ENCODE data around the gene AHCTF1.
"Not testable (repeated sequence)": the region's sequence is repeated elsewhere in the genome, so short reads cannot be mapped to it uniquely, and the experiment has no call there.

The AHCTF1 gene

GRCh38 chr1:246916026-246916923 lies 15.5 kb downstream of the AHCTF1 start:
- DNase-seq: not testable (repeated sequence)

- DNase-seq: no peak
Observed at GRCh38 chr1:246907472-246907871, 24.3 kb downstream of the AHCTF1 start.

DNA sequence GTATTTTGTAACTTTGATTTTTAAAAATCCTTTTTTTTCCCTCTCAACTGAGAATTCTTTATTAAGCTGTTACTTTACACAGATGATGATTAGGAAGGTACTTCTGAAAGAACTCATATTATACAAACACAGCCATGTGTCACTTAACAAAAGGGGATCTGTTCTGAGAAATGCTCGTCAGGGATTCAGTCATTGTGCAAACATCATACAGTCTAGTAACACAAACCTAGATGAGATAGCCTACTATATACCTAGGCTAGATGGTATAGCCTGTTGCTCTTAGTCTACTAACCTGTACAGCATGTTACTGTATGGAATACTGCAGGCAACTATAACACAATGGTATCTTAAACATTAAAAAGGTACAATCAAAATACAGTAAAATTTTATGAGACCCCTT lies 24.9 kb downstream of the AHCTF1 start:
- no peak for DNase-seq

- DNase-seq: no peak
Observed at GRCh38 chr1:246901874-246902273, 29.9 kb downstream of the AHCTF1 start.

DNA sequence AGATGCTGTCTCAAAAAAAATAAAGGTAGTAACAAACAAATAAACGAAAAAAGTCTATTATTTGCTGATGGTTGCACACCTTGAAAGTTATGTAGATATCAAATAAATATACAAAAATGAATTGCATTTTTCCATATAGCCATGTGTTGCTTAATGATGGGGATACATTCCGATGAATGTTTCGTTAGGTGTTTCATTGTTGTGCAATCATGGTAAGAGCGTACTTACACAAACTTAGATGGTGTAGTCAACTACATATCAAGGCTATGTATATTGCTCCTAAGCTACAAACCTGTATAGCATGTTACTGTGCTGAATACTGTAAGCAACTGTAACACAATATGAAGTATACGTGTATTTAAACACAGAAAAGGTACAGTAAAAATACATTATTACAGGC lies 34.4 kb downstream of the AHCTF1 start:
- no peak for DNase-seq

GRCh38 chr1:246893191-246893939 lies 38.4 kb downstream of the AHCTF1 start:
- DNase-seq: no peak

GRCh38 chr1:246891105-246891504 lies 40.6 kb downstream of the AHCTF1 start:
- DNase-seq: no peak

- DNase-seq: no peak
Observed at GRCh38 chr1:246888522-246888921, 43.2 kb downstream of the AHCTF1 start.

DNA sequence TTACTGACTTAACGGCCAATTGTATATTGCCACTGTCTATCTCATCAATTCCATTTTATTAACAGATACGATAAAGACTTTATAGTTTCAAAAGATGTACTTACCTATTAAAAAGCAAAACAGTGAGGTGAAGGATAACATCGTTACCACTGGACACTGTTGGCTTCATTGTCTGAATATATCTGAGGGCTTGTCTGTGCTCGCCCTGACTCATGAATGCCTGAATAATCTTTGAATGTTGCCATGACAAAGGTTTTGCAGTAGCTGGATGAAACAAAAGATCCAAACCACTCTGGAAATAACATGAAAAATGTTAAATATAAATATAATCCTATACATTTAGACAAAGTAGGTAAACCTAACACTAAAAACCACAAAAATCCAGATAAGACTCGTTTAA lies 46.4 kb downstream of the AHCTF1 start:
- DNase-seq: not testable (repeated sequence)

GRCh38 chr1:246878551-246878950 lies 53.2 kb downstream of the AHCTF1 start:
- no peak for DNase-seq

DNA sequence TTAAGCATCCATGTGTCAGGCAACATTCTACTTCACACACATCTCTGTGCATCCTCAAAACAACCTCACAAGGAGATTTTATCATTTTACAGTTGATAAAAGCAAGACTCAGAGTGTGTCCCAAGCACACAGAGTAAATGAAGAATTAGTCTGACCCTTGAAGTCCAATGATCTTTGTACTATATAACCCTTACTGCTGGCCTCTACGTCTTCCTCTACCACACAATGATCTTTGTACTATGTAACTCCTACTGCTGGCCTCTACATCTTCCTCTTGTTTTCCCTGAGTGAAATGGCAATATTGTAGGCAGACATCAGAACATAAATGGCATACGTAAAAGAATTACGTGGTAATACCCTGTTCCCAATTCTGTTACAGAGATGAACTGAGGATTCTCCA lies 55.3 kb downstream of the AHCTF1 start:
- no peak for DNase-seq

DNA sequence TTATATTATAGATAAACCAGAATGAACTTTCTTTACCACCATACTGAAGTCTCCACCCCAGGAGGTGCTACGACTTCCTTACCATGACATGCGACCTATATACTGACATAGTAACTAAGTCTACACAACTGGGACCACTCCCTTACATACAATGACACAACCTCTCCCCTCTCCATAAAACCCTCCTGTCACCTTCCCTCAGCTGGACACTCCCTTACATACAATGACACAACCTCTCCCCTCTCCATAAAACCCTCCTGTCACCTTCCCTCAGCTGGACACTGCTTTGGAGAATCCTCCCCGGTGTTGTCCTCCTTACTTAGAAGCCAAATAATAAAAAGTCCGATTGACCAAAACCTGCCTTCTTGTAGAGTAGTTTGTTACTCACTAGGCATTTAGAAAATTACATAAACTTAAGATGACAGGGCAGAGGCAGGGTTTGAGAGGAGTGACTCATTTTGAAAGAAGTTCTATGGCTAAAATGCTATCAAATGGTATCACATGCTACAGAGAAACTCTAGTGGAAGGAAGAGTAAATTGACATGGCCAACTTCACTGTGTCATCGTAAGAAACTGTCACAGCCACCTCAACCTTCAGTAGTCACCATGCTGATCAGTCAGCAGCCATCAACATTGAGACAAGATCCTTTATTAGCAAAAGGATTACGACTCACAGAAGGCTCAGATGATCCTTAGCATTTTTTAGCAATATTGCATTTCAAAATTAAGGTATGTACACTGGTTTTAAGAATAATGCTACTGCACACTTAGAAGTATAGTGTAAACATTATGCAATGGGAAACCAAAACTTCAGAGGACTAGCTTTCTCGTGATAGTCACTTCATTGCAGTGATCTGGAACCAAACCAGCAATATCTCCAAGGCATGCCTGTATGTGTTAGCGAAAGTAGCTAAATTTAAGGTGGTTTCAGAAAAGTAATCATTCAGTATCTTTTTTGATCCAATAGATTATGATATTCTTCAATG lies 56.4 kb downstream of the AHCTF1 start:
- DNase-seq: no peak

GRCh38 chr1:246865921-246866320 lies 65.8 kb downstream of the AHCTF1 start:
- no peak for DNase-seq

GRCh38 chr1:246863791-246864190 lies 68.0 kb downstream of the AHCTF1 start:
- not testable (repeated sequence) for DNase-seq

DNA sequence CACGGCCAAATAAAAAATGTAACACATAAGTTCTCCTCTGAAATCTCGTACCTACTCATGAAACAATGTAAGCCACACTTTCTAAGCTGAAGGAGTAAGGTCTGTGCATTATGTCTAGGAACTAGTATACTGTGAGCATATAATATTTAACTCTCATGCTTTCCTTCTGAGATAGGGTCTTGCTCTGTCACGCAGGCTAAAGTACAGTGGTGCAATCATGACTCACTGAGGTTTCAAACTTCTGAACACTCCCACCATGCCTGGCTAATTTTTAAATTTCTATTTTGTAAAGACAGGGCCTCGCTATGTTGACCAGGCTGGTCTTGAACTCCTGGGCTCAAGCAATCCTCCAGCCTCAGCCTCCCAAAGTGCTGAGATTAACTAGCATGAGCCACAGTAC lies 71.3 kb downstream of the AHCTF1 start:
- no peak for DNase-seq

GRCh38 chr1:246856371-246856770 lies 75.4 kb downstream of the AHCTF1 start:
- DNase-seq: no peak

DNA sequence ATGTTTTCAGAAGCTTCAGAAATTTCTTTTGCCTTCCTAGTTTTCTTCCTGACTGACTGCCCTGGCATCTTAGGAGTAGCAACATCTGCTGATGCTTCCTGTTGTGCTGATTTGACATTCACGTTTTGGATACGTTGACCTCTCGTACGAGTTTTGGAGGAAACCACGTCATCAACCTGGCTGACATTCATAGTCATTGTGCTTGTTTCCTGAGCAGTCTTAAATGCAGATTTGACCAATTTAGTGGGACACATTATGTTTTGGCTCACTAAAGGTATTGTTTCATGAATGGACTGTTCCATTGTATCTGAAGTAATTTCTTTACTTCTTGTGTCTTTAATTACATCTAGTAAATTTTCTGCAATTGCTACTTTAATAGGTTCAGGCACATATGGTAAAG lies 81.1 kb downstream of the AHCTF1 start:
- not testable (repeated sequence) for DNase-seq

- DNase-seq: no peak
Observed at GRCh38 chr1:246843876-246844275, 87.9 kb downstream of the AHCTF1 start.

DNA sequence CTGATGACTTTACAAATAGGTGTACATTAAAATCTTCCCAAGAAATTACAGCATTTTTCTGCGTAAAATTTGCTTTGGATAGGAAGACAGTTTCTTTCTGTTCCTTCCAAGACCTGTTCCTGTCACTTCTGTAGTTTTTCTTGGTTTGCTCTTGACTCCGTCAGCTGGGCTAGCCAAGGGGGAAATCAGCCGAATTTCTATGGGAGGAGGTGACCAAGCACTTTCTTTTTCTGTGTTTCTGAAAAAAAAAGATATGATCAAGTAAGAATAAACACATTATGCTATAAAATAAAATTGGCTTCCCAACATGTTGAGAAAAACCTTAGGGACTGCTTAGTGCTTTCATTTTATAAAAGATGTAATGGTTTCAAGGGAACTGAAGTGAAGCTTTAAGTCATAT lies 91.0 kb downstream of the AHCTF1 start:
- DNase-seq: not testable (repeated sequence)

DNA sequence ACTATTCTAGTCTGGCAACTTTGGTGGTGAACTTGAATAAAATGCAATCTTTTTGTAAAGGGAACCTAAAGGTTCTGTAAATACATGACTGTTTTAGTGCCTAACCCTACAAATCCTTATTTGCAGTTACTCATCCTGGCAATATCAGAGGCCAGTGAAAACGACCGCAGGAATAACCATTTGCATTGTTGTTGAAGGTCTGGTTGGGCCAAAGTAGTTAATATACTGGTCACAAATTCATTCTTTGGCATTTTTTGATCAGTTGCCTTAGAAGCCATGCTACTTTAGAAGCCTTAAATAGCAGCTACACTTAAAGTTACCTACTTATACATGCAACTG lies 93.7 kb downstream of the AHCTF1 start:
- no peak for DNase-seq

GRCh38 chr1:246837418-246838117 lies 94.2 kb downstream of the AHCTF1 start:
- DNase-seq: no peak

- DNase-seq: no peak
Observed at GRCh38 chr1:246836209-246836966, 95.4 kb downstream of the AHCTF1 start.
